ENCODE measurements around the gene UXT. TPM values are rescaled to one million over a fixed set of nuclear protein-coding genes. Genes with fewer than 3 reads are reported as not detected.

Gene UXT
- total RNA-seq, result 100 to 1,000 TPM in 1 of 3 donors, 10 to 100 TPM in 2; 88.2 to 102 (median 95.4) TPM
- total RNA-seq (2013), result 153 TPM

- peak; percentile 81 to 92 (median 82) for ATAC-seq
- Mint-ChIP-seq H3K27ac (peak within 1 kb of the TSS; percentile 93), H3K4me1 (peaks cover 0 to 8% of the 10 kb centered on the region in 2 donors), H3K9me3 (no peaks in the 10 kb centered on the region), H3K36me3 (no peaks in the 10 kb centered on the region), H3K27me3 (ENCODE audit: low read depth in 2 of 2) (peaks cover 0 to 5% of the 10 kb centered on the region in 2 donors), H3K4me3 (peak within 1 kb of the TSS; percentile 83)
- intact Hi-C loops (cut with micrococcal nuclease), result loop anchor here (2.0 to 10.0 kb wide), 5 partner anchors 37 to 1298 kb away; partner anchors contain the start of genes ARAF, CDK16 and OTUD5
- Histone ChIP-seq H3K27ac (ENCODE audit: low read length) (peak within 1 kb of the TSS; percentile 99), H3K4me3 (ENCODE audit: low read length) (peak within 1 kb of the TSS; percentile 89), H3K27me3 (ENCODE audit: control insufficient read depth, insufficient read depth, low read length) (no peaks in the 10 kb centered on the region), H3K9me3 (ENCODE audit: control insufficient read depth, insufficient read depth, low read length) (no peaks in the 10 kb centered on the region), H3K36me3 (ENCODE audit: control insufficient read depth, insufficient read depth, low read length) (peaks cover 19% of the 10 kb centered on the region), H3K4me1 (ENCODE audit: control insufficient read depth, insufficient read depth, low read length) (peaks cover 8% of the 10 kb centered on the region)
- peak; percentile 85 to 94 for DNase-seq
- whole genome bisulfite sequencing (ENCODE audit: insufficient coverage), result under 1% methylated on average over 43 of the region's 54 CpGs
- no peak for TF ChIP-seq CTCF (IDR thresholded peaks at IDR 0.05)
Measured at GRCh38 chrX:47658684-47659420, at the start of gene UXT. TSS of gene UXT (minus strand) at chrX:47659180. CDS start at chrX:47658927, 253 bp downstream.

- no peak overlapping the region for H3K4me3 Mint-ChIP-seq
- no peaks in the 10 kb centered on the region for H3K4me1 ChIP-seq (ENCODE audit: control insufficient read depth, insufficient read depth, low read length)
- no peak overlapping the region for H3K4me3 ChIP-seq (ENCODE audit: low read length)
- 83% methylated on average over 3 of the region's 7 CpGs for WGBS (ENCODE audit: insufficient coverage)
- no peak for TF ChIP-seq CTCF (IDR thresholded peaks at IDR 0.05)
- H3K27me3 Mint-ChIP-seq (ENCODE audit: low read depth in 2 of 2), result peaks cover 14 to 45% of the 10 kb centered on the region in 2 donors
- no peaks in the 10 kb centered on the region for H3K36me3 ChIP-seq (ENCODE audit: control insufficient read depth, insufficient read depth, low read length)
- H3K27ac Mint-ChIP-seq, result no peak overlapping the region
- ATAC-seq, result no peak
- no peak overlapping the region for H3K27ac ChIP-seq (ENCODE audit: low read length)
- DNase-seq, result no peak
- H3K36me3 Mint-ChIP-seq, result no peaks in the 10 kb centered on the region
- intact Hi-C loops (cut with micrococcal nuclease), result no loop called here
- H3K9me3 Mint-ChIP-seq, result no peaks in the 10 kb centered on the region
- H3K9me3 ChIP-seq (ENCODE audit: control insufficient read depth, insufficient read depth, low read length), result no peaks in the 10 kb centered on the region
- H3K27me3 ChIP-seq (ENCODE audit: control insufficient read depth, insufficient read depth, low read length), result no peaks in the 10 kb centered on the region
- no peaks in the 10 kb centered on the region for H3K4me1 Mint-ChIP-seq
Measured at GRCh38 chrX:47707031-47707780, 48.2 kb upstream of the UXT start.

GRCh38 chrX:47706575-47706974, 47.6 kb upstream of the UXT start:
- DNase-seq, result no peak
- Mint-ChIP-seq H3K4me1 (no peaks in the 10 kb centered on the region), H3K4me3 (no peak overlapping the region), H3K27me3 (ENCODE audit: low read depth in 2 of 2) (peaks cover 12 to 51% of the 10 kb centered on the region in 2 donors), H3K27ac (no peak overlapping the region), H3K36me3 (no peaks in the 10 kb centered on the region), H3K9me3 (no peaks in the 10 kb centered on the region)
- TF ChIP-seq CTCF (IDR thresholded peaks at IDR 0.05), result no peak
- H3K9me3 ChIP-seq (ENCODE audit: control insufficient read depth, insufficient read depth, low read length), result no peaks in the 10 kb centered on the region
- no peak overlapping the region for H3K4me3 ChIP-seq (ENCODE audit: low read length)
- H3K27me3 ChIP-seq (ENCODE audit: control insufficient read depth, insufficient read depth, low read length), result no peaks in the 10 kb centered on the region
- no peak overlapping the region for H3K27ac ChIP-seq (ENCODE audit: low read length)
- intact Hi-C loops (cut with micrococcal nuclease), result no loop called here
- H3K36me3 ChIP-seq (ENCODE audit: control insufficient read depth, insufficient read depth, low read length), result no peaks in the 10 kb centered on the region
- 93% methylated on average over 1 of the region's 3 CpGs for WGBS (ENCODE audit: insufficient coverage)
- no peaks in the 10 kb centered on the region for H3K4me1 ChIP-seq (ENCODE audit: control insufficient read depth, insufficient read depth, low read length)
- ATAC-seq, result no peak

Data from natural killer cell (primary cell).